Measurements from ENCODE around the gene CD84.

- TF ChIP-seq EZH2 (IDR thresholded peaks at IDR 0.05; ENCODE audit: borderline replicate concordance) (no peak), CTCF (IDR thresholded peaks at IDR 0.05; ENCODE audit: poor library complexity) (no peak), EZH2phosphoT487 (IDR thresholded peaks at IDR 0.05; ENCODE audit: low read depth, severe bottlenecking, unreplicated experiment) (no peak)
Observed at GRCh38 chr1:160615660-160616059, 36.4 kb upstream of the CD84 start.
